ENCODE data around the gene ERC2.

Gene ERC2

GRCh38 chr3:55557549-55557948 is 910.7 kb downstream of the ERC2 start:
- in situ Hi-C loops (cut with HindIII; ENCODE audit: low sequenced_read_pairs) = no loop called here
- DNase-seq (ENCODE audit: low read depth) = no peak
- H3K4me3 ChIP-seq (ENCODE audit: low read depth, low read length) = no peak overlapping the region
- no peak for TF ChIP-seq CTCF (IDR thresholded peaks at IDR 0.05; ENCODE audit: low read depth, low read length, missing control alignments)

- no peak for DNase-seq (ENCODE audit: low read depth)
- TF ChIP-seq CTCF (IDR thresholded peaks at IDR 0.05; ENCODE audit: low read depth, low read length, missing control alignments) = no peak
- in situ Hi-C loops (cut with HindIII; ENCODE audit: low sequenced_read_pairs) = no loop called here
- H3K4me3 ChIP-seq (ENCODE audit: low read depth, low read length) = no peak overlapping the region
Measured at GRCh38 chr3:55556619-55557537, 911.4 kb downstream of the ERC2 start.

- no peak for DNase-seq (ENCODE audit: low read depth)
- no peak overlapping the region for H3K4me3 ChIP-seq (ENCODE audit: low read depth, low read length)
- TF ChIP-seq CTCF (IDR thresholded peaks at IDR 0.05; ENCODE audit: low read depth, low read length, missing control alignments) = no peak
- in situ Hi-C loops (cut with HindIII; ENCODE audit: low sequenced_read_pairs) = no loop called here
Measured at GRCh38 chr3:55555873-55556618, 912.2 kb downstream of the ERC2 start.

GRCh38 chr3:55554634-55555425 is 913.4 kb downstream of the ERC2 start:
- H3K4me3 ChIP-seq (ENCODE audit: low read depth, low read length) = no peak overlapping the region
- no peak for TF ChIP-seq CTCF (IDR thresholded peaks at IDR 0.05; ENCODE audit: low read depth, low read length, missing control alignments)
- in situ Hi-C loops (cut with HindIII; ENCODE audit: low sequenced_read_pairs) = no loop called here
- no peak for DNase-seq (ENCODE audit: low read depth)

GRCh38 chr3:55551644-55552043 is 916.6 kb downstream of the ERC2 start:
- no peak overlapping the region for H3K4me3 ChIP-seq (ENCODE audit: low read depth, low read length)
- no peak for TF ChIP-seq CTCF (IDR thresholded peaks at IDR 0.05; ENCODE audit: low read depth, low read length, missing control alignments)
- in situ Hi-C loops (cut with HindIII; ENCODE audit: low sequenced_read_pairs) = no loop called here
- DNase-seq (ENCODE audit: low read depth) = no peak

GRCh38 chr3:55549177-55549576 is 919.1 kb downstream of the ERC2 start:
- in situ Hi-C loops (cut with HindIII; ENCODE audit: low sequenced_read_pairs) = no loop called here
- no peak overlapping the region for H3K4me3 ChIP-seq (ENCODE audit: low read depth, low read length)
- peak; percentile 47 for TF ChIP-seq CTCF (IDR thresholded peaks at IDR 0.05; ENCODE audit: low read depth, low read length, missing control alignments)
- no peak for DNase-seq (ENCODE audit: low read depth)

All from astrocyte of the cerebellum (primary cell).